Dermis microvascular lymphatic vessel endothelial cell (primary cell): Measurements from ENCODE around the gene ZC3H10. TPM values are rescaled to one million over a fixed set of nuclear protein-coding genes. Genes with fewer than 3 reads are reported as not detected.
"Not testable (repeated sequence)": the region's sequence is repeated elsewhere in the genome, so short reads cannot be mapped to it uniquely, and the experiment has no call there.

Experiments used
- DNase-seq, 2 donors: peaks; one replicate each; pipeline versions ENCODE4 v3.0.0 to v3.0.0-alpha.2; 2010; ENCODE audit warnings: low read depth in 2 of 2
- total RNA-seq: library from RNA; depleted of rRNA; stranded (reverse); fragments of >200 nt; gene quantifications from 2 replicates; pipeline ENCODE4 v1.2.1, GENCODE V29; 2014

ZC3H10 gene
- total RNA-seq, 1 donor from 2014 or later: 2.7 TPM

DNA sequence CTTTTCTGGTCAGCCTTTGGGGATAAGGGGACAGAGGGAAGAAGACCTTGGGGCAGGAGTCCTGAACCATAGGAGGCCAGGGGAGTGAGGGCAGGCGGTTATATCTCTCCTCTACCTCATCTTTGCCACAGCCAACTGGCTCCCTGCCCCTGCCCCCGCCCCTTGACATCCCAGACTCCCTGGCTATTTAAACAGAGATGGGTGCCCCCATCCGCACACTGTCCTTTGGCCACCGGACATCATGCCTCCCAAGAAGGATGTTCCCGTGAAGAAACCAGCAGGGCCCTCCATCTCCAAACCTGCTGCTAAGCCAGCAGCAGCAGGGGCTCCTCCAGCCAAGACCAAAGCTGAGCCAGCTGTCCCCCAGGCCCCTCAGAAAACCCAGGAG lies 35.6 kb downstream of the ZC3H10 start:
- DNase-seq: no peak

GRCh38 chr12:56154246-56154771 lies 36.2 kb downstream of the ZC3H10 start:
- DNase-seq: no peak

- DNase-seq: no peak
Observed at GRCh38 chr12:56154818-56155217, 36.8 kb downstream of the ZC3H10 start.

GRCh38 chr12:56155256-56155845 lies 37.3 kb downstream of the ZC3H10 start:
- no peak for DNase-seq

GRCh38 chr12:56156464-56157200 lies 38.6 kb downstream of the ZC3H10 start:
- DNase-seq: not testable (repeated sequence)

DNA sequence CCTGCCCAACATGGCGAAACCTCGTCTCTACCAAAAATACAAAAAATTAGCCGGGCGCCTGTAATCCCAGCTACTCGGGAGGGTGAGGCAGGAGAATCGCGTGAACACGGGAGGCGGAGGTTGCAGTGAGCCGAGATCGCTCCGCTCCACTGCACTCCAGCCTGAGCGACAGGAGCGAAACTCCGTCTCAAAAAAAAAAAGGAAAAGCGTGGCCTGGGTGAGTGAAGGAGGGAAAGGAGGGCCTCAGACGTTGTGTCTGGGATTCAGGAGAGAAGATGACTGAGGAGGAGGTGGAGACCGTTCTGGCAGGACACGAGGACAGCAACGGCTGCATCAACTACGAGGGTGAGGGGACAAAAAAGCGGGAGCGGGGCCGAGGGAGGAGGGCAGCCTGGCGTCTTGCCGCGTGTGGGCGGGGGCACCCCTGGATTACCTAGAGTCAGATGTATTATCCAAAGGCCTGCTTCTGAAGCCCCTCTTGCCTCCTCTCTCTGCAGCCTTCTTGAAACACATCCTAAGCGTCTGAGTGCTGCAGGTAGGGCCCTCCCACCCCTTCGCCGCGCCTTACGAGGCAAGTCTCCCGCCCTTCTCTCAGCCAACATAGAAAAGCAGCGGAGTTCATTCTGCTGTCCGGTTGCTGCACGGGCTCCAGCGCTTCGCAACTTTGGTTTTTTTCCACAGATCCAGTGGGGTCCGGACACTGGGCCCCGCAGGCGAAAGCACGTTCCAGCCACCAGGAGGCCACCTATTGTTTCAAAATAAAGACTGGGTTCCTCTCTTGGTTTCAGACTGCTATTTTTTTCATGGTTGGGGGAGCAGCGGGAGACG lies 39.3 kb downstream of the ZC3H10 start:
- DNase-seq: peak; percentile 84 to 88

GRCh38 chr12:56158029-56158925 lies 40.2 kb downstream of the ZC3H10 start, which contains the start of gene MYL6:
TSS of gene MYL6 (plus strand) at chr12:56158359. CDS start at chr12:56158402, 43 bp downstream.
- peak; percentile 97 to 99 for DNase-seq

GRCh38 chr12:56158926-56159461 lies 40.9 kb downstream of the ZC3H10 start:
- DNase-seq: peak in 1 of 2 donors; percentile 65

DNA sequence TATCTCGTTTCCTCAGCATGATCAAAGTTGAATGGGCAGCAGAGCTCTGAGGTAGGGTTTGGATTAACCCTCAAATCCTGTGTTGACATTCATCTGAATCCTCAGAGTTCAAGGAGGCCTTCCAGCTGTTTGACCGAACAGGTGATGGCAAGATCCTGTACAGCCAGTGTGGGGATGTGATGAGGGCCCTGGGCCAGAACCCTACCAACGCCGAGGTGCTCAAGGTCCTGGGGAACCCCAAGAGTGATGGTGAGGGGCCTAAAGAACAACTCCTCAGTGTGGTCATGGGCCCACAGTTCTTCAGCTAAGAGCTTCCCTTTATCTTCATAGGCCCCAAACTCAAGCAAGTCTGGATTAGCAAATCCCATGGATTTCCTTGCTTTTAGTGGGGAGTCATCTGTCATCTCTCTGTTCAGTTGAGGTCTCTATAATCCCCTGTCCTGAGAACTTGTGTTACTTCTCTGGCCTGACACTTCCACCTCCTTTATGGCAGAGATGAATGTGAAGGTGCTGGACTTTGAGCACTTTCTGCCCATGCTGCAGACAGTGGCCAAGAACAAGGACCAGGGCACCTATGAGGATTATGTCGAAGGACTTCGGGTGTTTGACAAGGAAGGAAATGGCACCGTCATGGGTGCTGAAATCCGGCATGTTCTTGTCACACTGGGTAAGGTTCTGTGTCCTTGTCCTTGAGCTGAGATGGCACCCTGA lies 41.6 kb downstream of the ZC3H10 start:
- no peak for DNase-seq

DNA sequence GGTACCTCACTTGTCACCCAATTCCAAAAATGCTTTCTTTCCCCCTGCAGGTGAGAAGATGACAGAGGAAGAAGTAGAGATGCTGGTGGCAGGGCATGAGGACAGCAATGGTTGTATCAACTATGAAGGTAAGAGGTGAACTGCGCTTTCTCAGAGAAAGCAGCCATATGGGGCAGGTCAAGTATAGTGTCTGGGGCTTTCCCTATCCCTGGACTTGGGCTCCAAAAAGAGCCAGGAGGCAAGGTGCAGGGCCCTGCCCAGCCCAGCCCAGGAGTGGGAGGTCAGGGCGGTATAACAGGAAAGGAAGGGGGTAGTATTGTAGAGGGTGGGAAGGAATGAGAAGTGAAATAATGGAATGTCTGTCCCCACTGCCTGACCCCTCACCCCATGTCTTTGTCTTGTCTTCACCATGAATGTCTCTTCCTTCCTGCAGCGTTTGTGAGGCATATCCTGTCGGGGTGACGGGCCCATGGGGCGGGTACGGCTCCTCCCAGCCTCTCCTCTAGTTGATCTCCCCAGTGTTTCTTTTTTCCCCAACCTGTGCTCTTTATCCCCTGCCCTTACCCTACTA lies 42.2 kb downstream of the ZC3H10 start:
- DNase-seq: peak; percentile 52 to 87

DNA sequence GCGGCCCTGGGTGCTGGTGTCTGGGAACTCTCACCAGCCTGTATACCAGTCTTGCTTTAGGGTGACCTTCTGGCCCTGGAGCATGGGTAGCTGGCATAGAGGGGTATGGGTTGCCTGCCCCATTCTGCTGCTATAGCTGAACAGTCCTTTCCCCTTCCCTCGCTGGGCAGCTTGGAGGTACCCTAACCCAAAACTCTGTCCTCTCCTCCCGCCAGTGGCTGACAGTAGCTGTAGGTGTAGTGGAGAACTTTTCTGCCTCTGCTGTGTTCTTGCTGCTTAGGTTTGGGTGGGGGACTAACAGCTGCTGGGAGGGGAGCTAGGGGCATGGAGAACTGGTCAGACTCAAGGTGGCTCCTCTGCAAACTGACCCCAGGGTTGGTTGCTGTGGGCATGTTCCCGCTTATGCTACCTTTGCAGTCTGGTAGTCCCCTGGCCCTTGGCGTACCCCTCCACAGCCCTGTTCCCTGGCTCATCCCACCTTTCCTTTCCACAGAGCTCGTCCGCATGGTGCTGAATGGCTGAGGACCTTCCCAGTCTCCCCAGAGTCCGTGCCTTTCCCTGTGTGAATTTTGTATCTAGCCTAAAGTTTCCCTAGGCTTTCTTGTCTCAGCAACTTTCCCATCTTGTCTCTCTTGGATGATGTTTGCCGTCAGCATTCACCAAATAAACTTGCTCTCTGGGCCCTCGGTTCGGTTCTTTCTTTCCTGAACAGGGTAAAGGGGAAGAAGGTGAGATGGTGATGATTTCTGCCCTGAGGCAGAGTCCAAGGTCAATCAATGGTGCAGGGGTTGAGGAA lies 43.0 kb downstream of the ZC3H10 start:
- DNase-seq: no peak

DNA sequence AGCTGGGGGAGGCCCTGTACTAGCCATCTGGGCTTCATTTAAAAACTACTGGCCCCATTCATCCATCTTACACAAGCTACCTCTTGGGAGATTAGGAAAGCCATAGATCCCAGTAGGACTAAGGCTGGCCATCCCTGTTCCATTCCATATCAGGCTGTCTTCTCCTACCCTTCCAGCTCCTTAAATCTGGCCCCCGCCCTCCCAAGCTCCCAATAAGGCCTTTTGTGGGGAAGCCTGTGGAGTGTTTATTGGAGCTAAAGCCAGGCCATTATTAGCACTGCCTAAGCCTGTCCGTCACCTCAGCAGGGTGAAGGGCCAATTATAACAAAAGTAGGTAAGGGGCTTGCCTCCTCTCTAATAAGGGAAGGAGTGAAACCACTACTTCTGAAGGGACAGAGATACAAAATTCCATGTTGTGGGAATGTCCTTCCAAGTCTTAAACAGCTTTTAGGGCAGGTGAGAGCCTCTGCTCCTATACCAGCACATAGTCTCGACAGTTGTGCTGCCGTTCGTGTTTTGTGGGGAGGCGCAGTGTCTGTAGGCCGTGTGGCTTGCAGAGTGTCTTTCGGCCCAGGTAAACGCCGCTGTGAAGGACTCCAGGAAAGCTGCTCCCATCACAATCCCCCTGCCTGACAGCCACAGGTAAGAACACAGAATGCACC lies 43.8 kb downstream of the ZC3H10 start:
- no peak for DNase-seq

DNA sequence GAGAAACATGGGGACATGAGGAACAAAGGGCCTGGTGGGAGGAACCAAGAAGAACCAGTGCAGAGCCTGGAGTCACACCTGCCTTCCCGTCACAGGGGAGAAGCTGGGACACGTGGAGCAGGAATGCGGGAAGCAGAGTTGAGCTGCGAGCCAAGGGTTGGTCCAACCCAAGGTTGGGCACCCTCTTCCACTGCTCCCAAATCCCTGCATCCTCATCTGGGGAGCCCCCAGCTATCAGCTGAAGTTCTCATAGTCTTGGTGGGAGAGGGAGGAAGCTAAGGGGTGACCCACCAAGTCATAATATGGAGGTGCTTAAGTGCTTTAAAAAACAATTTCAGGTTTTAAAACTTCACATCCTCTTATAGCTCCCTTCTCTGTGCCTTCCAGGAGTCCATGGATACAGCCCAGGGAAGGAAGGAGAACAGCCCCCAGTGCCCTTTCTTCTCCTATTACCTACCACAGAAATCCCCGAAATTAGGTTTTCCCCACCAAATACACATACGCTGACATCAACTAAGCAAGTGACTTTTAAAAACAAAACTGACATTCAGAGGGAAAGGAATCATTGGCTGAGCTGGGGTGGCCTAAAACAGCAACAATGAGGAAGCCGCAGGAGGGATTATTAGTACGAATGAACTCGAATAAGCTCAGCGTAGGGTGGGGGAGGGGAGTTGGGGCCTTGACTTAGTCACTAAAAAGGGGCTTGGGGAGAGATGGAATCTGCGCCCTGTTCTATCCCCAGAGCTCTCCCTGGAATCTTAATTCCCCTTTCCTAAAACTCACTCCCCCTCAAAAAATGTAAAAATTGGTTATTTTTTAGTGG lies 44.6 kb downstream of the ZC3H10 start:
- no peak for DNase-seq

DNA sequence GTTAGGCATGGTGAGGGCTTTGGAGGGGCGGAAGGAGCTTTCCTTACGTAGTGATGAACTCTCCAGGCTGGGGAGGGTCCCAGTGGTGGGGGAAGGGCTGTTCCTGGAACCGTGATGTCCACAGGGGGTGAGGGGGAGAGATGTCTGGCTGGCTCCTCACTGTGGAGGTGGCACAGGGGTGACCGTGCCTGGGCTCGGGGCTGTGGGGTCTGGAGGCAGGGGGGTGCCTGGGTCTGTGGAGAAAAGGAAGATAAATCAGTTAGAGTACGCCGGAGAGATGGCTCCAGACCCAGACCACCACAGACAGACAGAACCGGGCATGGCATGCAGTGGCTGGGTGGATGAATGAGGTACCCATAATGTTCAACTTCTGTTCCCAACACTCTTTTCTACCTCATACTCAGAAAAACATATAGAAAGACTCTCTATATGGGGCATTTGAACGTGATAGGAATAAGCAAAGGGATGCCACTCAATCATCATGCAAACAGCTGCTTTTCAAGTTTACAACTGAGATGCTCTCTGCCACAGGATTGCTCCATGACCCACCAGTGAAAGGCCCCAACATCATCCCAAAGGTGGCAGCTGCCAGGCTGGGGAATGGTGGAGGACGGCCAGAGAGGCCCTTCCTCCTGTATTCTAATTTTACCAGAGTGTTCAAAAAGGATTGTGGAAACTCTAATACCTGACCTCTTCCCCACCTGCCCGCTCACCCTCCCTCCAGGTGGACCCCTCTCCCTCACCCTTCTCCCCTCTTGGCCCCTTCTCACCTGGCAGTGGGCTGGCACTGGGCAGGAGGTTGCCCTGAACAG lies 45.7 kb downstream of the ZC3H10 start:
- no peak for DNase-seq

- no peak for DNase-seq
Observed at GRCh38 chr12:56164345-56164729, 46.3 kb downstream of the ZC3H10 start.

DNA sequence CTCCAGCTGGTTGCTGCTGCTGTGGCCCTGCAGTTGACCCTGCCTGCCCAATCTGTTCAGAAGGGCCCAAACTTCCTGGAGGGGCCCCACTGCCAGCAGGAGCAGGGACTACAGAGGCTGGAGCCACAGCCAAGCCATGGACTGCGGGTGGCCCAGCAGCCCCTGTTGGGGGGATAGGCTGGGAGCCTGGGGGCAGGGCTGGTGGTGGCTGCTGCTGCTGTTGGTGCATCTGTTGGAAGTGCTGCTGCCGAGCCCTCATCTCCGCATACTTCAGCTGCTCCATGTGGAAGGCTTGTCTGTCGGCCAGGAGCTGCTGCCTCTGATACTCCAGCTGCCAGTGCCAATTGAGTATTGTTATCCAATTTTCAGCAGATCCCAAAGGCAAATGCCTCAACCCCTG lies 47.3 kb downstream of the ZC3H10 start:
- DNase-seq: no peak
